Germinal center (tissue), 1 donor: Measurements from ENCODE around the gene GADL1.

Experiments
- DNase-seq: peaks from one replicate; pipeline ENCODE4 v3.0.0; 2012; ENCODE audit warnings: mixed read lengths, low spot score

GADL1 gene

GRCh38 chr3:30760040-30760695, 134.3 kb downstream of the GADL1 start:
- no peak for DNase-seq

- no peak for DNase-seq
Observed at GRCh38 chr3:30756218-30756617, 138.2 kb downstream of the GADL1 start.

GRCh38 chr3:30754426-30754825, 140.0 kb downstream of the GADL1 start:
- DNase-seq: no peak

- no peak for DNase-seq
Observed at GRCh38 chr3:30753766-30754165, 140.7 kb downstream of the GADL1 start.

- no peak for DNase-seq
Observed at GRCh38 chr3:30752970-30753369, 141.5 kb downstream of the GADL1 start.

GRCh38 chr3:30752491-30752890, 142.0 kb downstream of the GADL1 start:
- DNase-seq: no peak

- no peak for DNase-seq
Observed at GRCh38 chr3:30751610-30752299, 142.7 kb downstream of the GADL1 start.

GRCh38 chr3:30750967-30751366, 143.5 kb downstream of the GADL1 start:
- no peak for DNase-seq

GRCh38 chr3:30749230-30749629, 145.2 kb downstream of the GADL1 start:
- DNase-seq: no peak

GRCh38 chr3:30747771-30748281, 146.6 kb downstream of the GADL1 start:
- no peak for DNase-seq

- no peak for DNase-seq
Observed at GRCh38 chr3:30743641-30744317, 150.7 kb downstream of the GADL1 start.

- no peak for DNase-seq
Observed at GRCh38 chr3:30742796-30743619, 151.5 kb downstream of the GADL1 start.

- DNase-seq: no peak
Observed at GRCh38 chr3:30741889-30742288, 152.6 kb downstream of the GADL1 start.

GRCh38 chr3:30738605-30739004, 155.9 kb downstream of the GADL1 start:
- no peak for DNase-seq

GRCh38 chr3:30737743-30738499, 156.5 kb downstream of the GADL1 start:
- no peak for DNase-seq

GRCh38 chr3:30733696-30734095, 160.8 kb downstream of the GADL1 start:
- DNase-seq: no peak

GRCh38 chr3:30733209-30733608, 161.3 kb downstream of the GADL1 start:
- no peak for DNase-seq

GRCh38 chr3:30730967-30731366, 163.5 kb downstream of the GADL1 start:
- DNase-seq: no peak

- DNase-seq: no peak
Observed at GRCh38 chr3:30729936-30730335, 164.5 kb downstream of the GADL1 start.

GRCh38 chr3:30729512-30729911, 164.9 kb downstream of the GADL1 start:
- DNase-seq: no peak

GRCh38 chr3:30728143-30728542, 166.3 kb downstream of the GADL1 start:
- DNase-seq: no peak
